ENCODE results near the gene CD4.
A peak's percentile ranks its signal among the peaks of the same experiment; 100 is the strongest.

The CD4 gene

DNA sequence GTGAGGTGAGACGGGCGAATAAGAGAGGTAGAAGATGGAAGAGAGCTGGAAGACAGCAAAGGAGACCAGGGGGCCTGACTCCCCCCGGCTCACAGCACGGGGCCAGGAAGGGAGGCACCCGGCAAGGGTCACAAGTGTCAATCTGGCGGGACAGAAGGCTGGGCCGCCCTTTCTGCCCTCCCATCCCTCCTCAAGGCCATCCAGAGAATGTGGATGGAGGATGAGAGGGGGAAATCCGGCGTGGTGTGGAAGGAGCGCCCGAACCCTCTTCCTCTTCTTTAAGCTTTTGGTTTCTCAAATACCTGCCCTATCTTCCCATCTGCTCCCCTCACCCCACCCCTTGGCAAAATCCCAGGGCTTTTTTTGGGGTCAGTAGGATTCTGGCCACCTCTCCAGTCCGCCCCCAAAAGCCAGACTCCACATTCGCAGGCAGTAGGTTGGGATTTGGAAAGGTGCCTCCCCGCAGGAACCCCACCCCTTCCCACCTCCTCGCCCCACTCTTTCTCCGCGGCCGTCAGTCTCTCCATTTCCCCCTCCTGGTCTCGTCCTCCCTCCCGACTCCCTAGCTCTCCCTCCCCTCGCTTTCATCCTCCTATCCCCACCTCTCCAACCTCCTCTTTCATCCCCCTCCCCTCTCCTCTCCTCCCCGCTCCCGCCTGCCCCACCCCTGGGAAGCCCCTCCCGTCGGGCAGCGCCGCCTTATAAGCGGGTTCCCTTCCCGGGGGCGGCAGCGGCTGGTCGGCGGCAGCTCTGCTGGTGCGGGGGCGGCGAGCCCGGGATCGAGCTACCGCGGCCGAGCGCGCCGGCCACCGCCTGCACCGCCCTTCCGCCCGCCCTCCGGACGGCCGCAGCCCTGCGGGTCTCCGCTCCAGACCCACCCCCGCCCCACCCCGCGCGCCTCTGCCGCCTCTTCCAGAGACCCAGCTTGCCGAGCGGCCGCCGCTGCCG, 23.4 kb upstream of the CD4 start, which contains the start of gene PTMS:
Gene PTMS (plus strand): TSS at position 730 of the 948 bp plus-strand sequence. CDS start 343 bp downstream, outside the sequence.
- peak; percentile 80 for DNase-seq (ENCODE audit: low spot score)

- DNase-seq (ENCODE audit: low spot score) = peak; percentile 67
Measured at GRCh38 chr12:6766651-6767349, 22.5 kb upstream of the CD4 start.

- no peak for DNase-seq (ENCODE audit: low spot score)
Measured at GRCh38 chr12:6767353-6768319, 21.7 kb upstream of the CD4 start.

DNA sequence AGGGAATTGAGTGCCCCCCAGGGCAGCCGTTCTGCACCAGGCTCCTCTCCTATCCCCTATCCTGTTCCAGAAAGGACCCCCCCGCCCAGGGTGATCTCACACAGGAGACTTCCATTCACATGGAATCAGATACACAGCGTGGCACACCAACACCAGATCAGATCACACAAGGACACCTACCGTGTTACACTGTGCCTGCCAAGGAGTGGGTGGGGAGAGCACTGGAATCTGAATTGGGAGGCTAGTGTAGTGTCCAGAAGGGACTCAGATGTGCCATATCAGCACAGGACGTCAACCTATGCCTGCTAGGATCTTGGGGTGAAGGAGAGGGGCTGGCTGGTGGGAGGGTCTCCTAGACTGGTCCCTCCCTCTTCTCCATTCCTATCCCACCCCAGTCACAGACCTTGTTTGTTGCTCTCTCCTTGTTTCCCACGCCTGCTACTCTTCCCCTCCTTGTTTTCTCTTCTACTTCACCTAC, 20.9 kb upstream of the CD4 start:
- DNase-seq (ENCODE audit: low spot score) = no peak

DNA sequence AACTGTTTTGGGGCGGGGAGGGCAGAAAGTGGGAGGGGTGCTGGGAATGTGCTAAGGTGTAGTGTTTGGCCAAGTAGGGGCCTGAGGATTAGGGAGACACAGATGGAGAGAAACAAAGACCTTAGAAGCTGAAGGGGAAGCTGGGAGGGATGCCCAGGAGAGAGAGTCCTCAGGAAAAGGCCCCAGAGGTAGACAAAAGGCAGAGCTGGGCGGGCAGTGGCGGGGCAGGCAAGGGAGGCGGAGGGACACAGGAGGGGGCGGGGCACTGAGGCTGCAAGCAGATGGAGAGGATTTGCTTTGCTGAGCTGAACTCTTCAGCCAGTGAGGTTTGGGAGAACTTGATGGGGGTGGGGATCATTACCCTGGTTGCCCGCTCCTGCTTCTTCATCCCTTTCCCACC, 20.3 kb upstream of the CD4 start:
- DNase-seq (ENCODE audit: low spot score) = no peak

DNA sequence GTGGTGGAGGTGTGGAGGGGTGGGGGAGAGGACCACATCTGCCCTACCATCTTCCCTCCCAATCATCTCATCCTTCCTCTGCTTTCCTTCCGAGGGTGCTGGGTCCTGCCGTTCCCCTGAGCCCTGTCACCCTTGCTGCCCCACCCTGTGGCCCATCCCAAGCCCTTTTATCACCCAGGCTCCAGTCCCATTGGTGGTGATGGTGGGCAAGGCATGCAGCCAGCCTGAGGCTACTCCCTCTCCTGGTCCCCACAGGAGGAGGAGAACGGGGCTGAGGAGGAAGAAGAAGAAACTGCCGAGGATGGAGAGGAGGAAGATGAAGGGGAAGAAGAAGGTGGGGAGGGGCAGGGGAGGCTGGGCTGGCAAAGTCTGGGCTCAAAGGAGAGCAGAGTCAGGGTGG, 19.7 kb upstream of the CD4 start:
- DNase-seq (ENCODE audit: low spot score) = no peak

DNA sequence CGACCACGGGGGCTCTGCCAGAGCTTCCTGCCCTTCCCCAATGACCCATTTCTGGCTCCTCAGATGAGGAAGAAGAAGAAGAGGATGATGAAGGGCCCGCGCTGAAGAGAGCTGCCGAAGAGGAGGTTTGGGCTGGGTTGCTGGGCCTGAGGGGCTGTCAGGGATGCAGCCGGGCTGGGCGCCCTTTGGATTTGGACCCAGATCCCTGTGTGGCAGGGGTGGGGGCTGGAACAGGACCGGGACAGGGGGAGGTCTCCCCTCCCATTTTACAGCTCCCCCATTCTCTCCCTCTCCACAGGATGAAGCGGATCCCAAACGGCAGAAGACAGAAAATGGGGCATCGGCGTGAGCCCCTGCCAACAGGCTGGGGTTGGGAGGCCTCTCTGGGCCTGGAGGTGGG, 19.2 kb upstream of the CD4 start:
- no peak for DNase-seq (ENCODE audit: low spot score)

DNA sequence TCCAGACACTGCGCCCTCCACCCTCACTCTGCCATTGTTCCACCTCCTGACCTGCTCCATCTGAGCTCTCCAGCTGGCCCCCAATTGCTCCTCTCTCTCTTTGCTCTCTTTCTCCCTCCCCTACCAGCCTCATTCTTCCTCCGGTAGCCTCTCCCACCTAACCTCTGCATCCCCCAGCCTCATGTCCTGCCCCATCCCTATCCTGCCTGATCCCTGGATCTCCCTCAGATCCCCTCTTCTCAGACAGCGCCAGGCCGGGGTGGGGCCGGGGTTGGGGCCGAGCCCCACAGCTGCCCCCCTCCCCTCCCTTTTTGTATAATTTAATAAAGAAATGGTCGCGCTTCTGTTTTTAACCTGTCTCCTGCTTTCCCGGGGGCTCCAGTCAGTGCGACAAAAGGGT, 18.7 kb upstream of the CD4 start:
- DNase-seq (ENCODE audit: low spot score) = no peak

- no peak for DNase-seq (ENCODE audit: low spot score)
Measured at GRCh38 chr12:6771091-6771495, 18.2 kb upstream of the CD4 start.

GRCh38 chr12:6771509-6772330, 17.6 kb upstream of the CD4 start:
- DNase-seq (ENCODE audit: low spot score) = no peak

DNA sequence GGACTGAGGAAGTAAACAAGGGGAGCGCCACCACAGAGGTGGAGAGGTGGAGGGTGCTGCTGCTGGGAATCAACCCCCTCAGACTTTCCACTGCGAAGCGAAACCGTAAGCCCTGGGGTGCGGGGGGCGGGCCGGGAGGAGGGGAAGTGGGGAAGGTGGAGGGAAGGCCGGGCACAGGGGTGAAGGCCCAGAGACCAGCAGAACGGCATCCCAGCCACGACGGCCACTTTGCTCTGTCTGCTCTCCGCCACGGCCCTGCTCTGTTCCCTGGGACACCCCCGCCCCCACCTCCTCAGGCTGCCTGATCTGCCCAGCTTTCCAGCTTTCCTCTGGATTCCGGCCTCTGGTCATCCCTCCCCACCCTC, 17.0 kb upstream of the CD4 start, which contains the start of gene LAG3:
Gene LAG3 (plus strand): TSS at position 190 of the 365 bp plus-strand sequence. CDS start 333 bp downstream, outside the sequence.
- no peak for DNase-seq (ENCODE audit: low spot score)

DNA sequence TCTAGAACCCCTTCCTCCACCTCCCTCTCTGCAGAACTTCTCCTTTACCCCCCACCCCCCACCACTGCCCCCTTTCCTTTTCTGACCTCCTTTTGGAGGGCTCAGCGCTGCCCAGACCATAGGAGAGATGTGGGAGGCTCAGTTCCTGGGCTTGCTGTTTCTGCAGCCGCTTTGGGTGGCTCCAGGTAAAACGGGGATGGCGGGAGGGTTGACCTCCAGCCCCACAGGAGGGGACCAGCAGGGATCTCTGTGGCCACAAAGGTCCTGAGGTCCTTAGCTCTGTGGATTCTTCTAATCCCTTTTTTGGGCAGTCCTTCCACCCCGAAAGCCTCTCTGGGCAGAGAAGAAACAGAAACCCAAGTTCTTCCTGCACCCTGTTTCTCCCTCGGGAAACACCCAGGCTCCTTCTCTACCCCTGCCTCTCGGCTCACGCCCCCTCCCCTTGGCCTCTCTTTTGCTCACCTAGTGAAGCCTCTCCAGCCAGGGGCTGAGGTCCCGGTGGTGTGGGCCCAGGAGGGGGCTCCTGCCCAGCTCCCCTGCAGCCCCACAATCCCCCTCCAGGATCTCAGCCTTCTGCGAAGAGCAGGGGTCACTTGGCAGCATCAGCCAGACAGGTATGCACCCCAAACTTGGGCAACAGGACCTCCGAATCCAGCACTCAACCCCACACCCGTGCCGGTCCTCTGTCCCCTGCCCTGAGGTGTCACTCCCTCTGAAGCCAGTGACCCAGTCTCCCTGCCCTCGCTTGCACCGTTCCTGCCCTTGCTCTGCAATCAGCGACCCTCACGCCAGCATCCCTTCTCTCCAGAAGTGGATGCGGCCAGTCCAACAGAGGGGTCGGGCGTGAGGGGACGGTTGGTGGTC, 16.4 kb upstream of the CD4 start:
- DNase-seq (ENCODE audit: low spot score) = no peak

DNA sequence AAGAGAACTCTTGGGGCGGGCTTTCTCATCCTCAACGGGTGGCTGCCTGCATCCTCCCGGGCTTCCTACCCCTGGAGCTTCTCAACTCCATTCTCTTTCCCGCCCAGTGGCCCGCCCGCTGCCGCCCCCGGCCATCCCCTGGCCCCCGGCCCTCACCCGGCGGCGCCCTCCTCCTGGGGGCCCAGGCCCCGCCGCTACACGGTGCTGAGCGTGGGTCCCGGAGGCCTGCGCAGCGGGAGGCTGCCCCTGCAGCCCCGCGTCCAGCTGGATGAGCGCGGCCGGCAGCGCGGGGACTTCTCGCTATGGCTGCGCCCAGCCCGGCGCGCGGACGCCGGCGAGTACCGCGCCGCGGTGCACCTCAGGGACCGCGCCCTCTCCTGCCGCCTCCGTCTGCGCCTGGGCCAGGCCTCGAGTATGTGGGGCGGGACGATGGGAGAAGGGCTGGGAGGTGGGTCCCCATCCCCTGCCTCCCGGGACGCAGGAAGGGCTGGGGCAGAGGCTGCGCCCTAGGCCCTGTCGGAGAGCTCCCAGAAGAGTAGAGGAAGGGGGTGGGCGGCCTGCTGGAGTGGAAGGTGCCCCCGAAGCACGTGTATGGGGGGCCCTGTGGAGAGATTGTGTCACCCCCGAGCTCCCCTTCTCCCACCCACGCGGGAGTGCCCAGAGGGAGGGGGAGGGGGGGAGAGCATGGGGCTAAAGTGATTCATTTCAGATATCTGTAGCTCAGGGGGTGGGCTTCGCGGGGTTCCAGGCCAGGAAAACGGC, 15.6 kb upstream of the CD4 start:
- no peak for DNase-seq (ENCODE audit: low spot score)

DNA sequence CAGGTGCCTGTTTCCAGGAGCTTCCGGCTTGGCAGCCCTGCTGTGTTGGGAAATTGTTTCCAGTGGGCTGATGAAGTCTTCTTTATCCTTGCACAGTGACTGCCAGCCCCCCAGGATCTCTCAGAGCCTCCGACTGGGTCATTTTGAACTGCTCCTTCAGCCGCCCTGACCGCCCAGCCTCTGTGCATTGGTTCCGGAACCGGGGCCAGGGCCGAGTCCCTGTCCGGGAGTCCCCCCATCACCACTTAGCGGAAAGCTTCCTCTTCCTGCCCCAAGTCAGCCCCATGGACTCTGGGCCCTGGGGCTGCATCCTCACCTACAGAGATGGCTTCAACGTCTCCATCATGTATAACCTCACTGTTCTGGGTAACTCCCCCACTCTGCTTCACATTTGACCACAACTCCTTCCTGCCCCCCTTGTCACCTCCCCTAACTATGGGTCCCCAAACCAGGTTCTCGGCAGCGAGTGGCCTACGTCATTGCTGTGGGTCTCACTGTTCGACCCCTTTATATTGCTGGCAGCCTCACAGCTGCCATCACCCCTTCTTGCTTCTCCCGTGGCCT, 14.7 kb upstream of the CD4 start:
- DNase-seq (ENCODE audit: low spot score) = no peak

GRCh38 chr12:6775185-6776174, 13.8 kb upstream of the CD4 start:
- no peak for DNase-seq (ENCODE audit: low spot score)

- DNase-seq (ENCODE audit: low spot score) = no peak
Measured at GRCh38 chr12:6777386-6777785, 11.9 kb upstream of the CD4 start.

DNA sequence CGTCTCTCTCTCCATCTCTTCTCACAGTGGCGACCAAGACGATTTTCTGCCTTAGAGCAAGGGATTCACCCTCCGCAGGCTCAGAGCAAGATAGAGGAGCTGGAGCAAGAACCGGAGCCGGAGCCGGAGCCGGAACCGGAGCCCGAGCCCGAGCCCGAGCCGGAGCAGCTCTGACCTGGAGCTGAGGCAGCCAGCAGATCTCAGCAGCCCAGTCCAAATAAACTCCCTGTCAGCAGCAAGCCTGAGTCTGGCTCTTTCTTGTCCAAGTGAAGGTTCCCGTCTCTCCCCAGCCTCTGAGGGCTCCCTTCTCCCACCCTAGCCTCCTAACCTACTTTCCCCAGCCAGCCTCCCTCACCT, 11.1 kb upstream of the CD4 start:
- no peak for DNase-seq (ENCODE audit: low spot score)
